D341Med (cell line): ENCODE results near the gene CHAC1.
A peak's percentile ranks its signal among the peaks of the same experiment; 100 is the strongest.

Experiments
- DNase-seq: peaks from one replicate; pipeline ENCODE4 v3.0.0; 2012; ENCODE audit warnings: low spot score

The CHAC1 gene

GRCh38 chr15:40986820-40987219 is 33.5 kb downstream of the CHAC1 start:
- no peak for DNase-seq

- DNase-seq = no peak
These were observed 34.9 kb downstream of the CHAC1 start for GRCh38 chr15:40988156-40988555.

- DNase-seq = no peak
These were observed 36.8 kb downstream of the CHAC1 start for GRCh38 chr15:40990080-40990479.

GRCh38 chr15:40990789-40991188 is 37.5 kb downstream of the CHAC1 start:
- no peak for DNase-seq

- DNase-seq = peak; percentile 74
These were observed 38.1 kb downstream of the CHAC1 start for GRCh38 chr15:40991355-40991754.

GRCh38 chr15:40992241-40992741 is 39.0 kb downstream of the CHAC1 start:
- DNase-seq = no peak

GRCh38 chr15:40992825-40993224 is 39.6 kb downstream of the CHAC1 start:
- DNase-seq = no peak

- DNase-seq = no peak
These were observed 42.4 kb downstream of the CHAC1 start for GRCh38 chr15:40995656-40996055.

GRCh38 chr15:40999190-40999589 is 45.9 kb downstream of the CHAC1 start:
- no peak for DNase-seq

- DNase-seq = no peak
These were observed 48.4 kb downstream of the CHAC1 start for GRCh38 chr15:41001524-41002214.

- no peak for DNase-seq
These were observed 51.2 kb downstream of the CHAC1 start for GRCh38 chr15:41004490-41004889.
